ENCODE results near the gene MXRA7.

GRCh38 chr17:76735006-76735405 lies 24.2 kb upstream of the MXRA7 start:
- TF ChIP-seq CTCF (IDR thresholded peaks at IDR 0.05; ENCODE audit: borderline replicate concordance, extremely low read depth, low read length, poor library complexity, severe bottlenecking) (no peak), EZH2 (IDR thresholded peaks at IDR 0.05; ENCODE audit: borderline replicate concordance, low read depth, low read length, severe bottlenecking) (no peak)
